Stimulated activated CD4-positive, alpha-beta T cell treated with anti-CD3 and anti-CD28 coated beads, Interleukin-15, amount 100 ng/mL, for 1 hour (primary cell): ENCODE data around the gene NTN1.
A peak's percentile ranks its signal among the peaks of the same experiment; 100 is the strongest.
"Not testable (repeated sequence)": the region's sequence is repeated elsewhere in the genome, so short reads cannot be mapped to it uniquely, and the experiment has no call there.

Experiments
- DNase-seq, 2 donors: peaks; one replicate each; pipeline ENCODE4 v3.0.0-alpha.2; 2020; ENCODE audit warnings: low read depth in 1 of 2, low spot score in 1 of 2

NTN1 gene

GRCh38 chr17:9021158-9021991 lies at the start of gene NTN1:
TSS of gene NTN1 (plus strand) at chr17:9021510. CDS start at chr17:9022374, 864 bp downstream.
- DNase-seq = peak; percentile 16 to 60

- DNase-seq = no peak
Measured at GRCh38 chr17:8975091-8975725, 46.1 kb upstream of the NTN1 start.

- DNase-seq = no peak
Measured at GRCh38 chr17:8976638-8977037, 44.7 kb upstream of the NTN1 start.

GRCh38 chr17:8979715-8980114 lies 41.6 kb upstream of the NTN1 start:
- no peak for DNase-seq

- no peak for DNase-seq
Measured at GRCh38 chr17:8981443-8981842, 39.9 kb upstream of the NTN1 start.

GRCh38 chr17:8984225-8984624 lies 37.1 kb upstream of the NTN1 start:
- not testable (repeated sequence) for DNase-seq

GRCh38 chr17:8985054-8985701 lies 36.1 kb upstream of the NTN1 start:
- DNase-seq = no peak

- DNase-seq = no peak
Measured at GRCh38 chr17:8986295-8986694, 35.0 kb upstream of the NTN1 start.

GRCh38 chr17:8988263-8988935 lies 32.9 kb upstream of the NTN1 start:
- DNase-seq = not testable (repeated sequence)

GRCh38 chr17:8991514-8992285 lies 29.6 kb upstream of the NTN1 start:
- DNase-seq = peak; percentile 9 to 37

- peak; percentile 11 to 54 for DNase-seq
Measured at GRCh38 chr17:8994319-8994718, 27.0 kb upstream of the NTN1 start.

- DNase-seq = no peak
Measured at GRCh38 chr17:8995711-8996110, 25.6 kb upstream of the NTN1 start.

- peak; percentile 54 to 72 for DNase-seq
Measured at GRCh38 chr17:8997994-8998628, 23.2 kb upstream of the NTN1 start.

GRCh38 chr17:9001559-9001958 lies 19.8 kb upstream of the NTN1 start:
- no peak for DNase-seq

GRCh38 chr17:9002227-9002605 lies 19.1 kb upstream of the NTN1 start:
- no peak for DNase-seq

- DNase-seq = no peak
Measured at GRCh38 chr17:9002606-9003354, 18.5 kb upstream of the NTN1 start.

- no peak for DNase-seq
Measured at GRCh38 chr17:9003355-9004131, 17.8 kb upstream of the NTN1 start.

GRCh38 chr17:9004132-9004960 lies 17.0 kb upstream of the NTN1 start:
- DNase-seq = no peak
